ENCODE measurements around the gene AZGP1.

Gene AZGP1

DNA sequence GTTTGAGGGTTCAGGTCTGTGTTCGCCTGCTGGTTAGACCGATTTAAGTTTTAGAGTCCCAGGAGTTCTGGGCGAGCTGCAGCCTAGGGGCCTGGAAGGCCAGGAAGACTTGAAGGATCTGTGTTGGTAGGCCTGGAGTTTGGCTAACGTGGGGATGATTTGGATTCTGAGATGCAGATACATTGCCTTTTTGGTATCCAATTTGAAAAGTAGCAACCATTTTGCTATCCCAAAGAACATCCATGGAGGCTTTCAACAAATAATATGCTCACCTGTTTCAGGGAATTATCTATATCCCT lies 56.1 kb downstream of the AZGP1 start:
- DNase-seq (ENCODE audit: low read depth in 2 of 2), result no peak
- TF ChIP-seq, protein P1, sequence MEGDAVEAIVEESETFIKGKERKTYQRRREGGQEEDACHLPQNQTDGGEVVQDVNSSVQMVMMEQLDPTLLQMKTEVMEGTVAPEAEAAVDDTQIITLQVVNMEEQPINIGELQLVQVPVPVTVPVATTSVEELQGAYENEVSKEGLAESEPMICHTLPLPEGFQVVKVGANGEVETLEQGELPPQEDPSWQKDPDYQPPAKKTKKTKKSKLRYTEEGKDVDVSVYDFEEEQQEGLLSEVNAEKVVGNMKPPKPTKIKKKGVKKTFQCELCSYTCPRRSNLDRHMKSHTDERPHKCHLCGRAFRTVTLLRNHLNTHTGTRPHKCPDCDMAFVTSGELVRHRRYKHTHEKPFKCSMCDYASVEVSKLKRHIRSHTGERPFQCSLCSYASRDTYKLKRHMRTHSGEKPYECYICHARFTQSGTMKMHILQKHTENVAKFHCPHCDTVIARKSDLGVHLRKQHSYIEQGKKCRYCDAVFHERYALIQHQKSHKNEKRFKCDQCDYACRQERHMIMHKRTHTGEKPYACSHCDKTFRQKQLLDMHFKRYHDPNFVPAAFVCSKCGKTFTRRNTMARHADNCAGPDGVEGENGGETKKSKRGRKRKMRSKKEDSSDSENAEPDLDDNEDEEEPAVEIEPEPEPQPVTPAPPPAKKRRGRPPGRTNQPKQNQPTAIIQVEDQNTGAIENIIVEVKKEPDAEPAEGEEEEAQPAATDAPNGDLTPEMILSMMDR (IDR thresholded peaks at IDR 0.05; ENCODE audit: low read depth, low read length), result no peak
- H3K4me3 ChIP-seq (replicated peaks in 1 of 2; ENCODE audit: low read depth in 2 of 2, low read length in 2 of 2), result peak overlapping the region; percentile 75 to 89

DNA sequence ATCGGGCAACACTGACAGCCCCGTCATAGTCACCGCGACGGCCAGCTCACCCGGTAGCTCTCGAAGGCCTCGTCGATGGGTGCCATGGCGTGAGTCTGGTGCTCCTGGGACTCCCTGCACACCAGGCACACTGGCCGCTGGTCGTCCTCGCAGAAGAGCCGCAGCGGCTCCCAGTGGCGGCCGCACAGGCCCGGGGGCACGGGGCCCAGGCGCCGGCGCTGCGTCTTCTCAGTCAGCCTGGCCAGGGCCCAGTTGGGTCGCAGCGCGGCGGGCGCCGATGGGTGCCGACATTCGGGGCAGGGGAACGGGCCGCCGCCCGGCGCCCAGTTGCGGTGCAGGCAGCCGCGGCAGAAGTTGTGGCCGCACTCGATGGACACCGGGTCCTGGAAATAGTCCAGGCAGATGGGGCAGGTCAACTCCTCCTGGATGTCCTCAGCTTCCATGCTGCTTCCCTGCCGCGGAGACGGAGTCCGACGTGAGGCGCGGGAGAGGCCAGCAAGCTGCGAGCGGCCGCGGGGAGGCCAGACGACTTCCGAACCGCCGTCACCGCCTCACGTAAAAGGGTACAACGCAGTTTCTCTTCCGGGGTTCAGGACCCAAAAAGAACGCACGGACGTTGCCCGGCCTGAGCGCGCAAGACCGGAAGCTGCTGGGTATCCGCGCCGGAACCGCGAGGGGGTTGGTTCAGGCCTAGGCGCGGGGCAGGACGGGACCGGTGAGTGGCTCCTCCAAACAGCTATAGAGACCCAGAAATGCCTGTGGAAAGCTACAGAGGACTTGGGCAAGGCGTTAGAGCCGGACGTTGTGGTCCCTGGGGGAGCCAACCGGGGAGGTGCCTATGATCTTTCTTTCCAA lies 56.6 kb downstream of the AZGP1 start, which contains the start of gene TRIM4:
TRIM4 (minus strand) TSS at position 572 of the 855 bp plus-strand sequence; CDS start at position 443, 129 bp downstream.
- TF ChIP-seq, protein P1 (IDR thresholded peaks at IDR 0.05; ENCODE audit: low read depth, low read length), result peak; percentile 8
- peak; percentile 93 to 95 for DNase-seq (ENCODE audit: low read depth in 2 of 2)
- H3K4me3 ChIP-seq (replicated peaks in 1 of 2; ENCODE audit: low read depth in 2 of 2, low read length in 2 of 2), result peak within 1 kb of the TSS; percentile 75 to 89
